Loucy (cell line): ENCODE measurements around the gene TAF6.

ENCODE experiments used
- H2AFZ ChIP-seq: fragments of 200-600 bp; sonication (generic); 2 replicates; pipeline ENCODE4 v1.6.0; 2016; ENCODE audit warnings: antibody characterized with exemption, mild to moderate bottlenecking, low read length, moderate library complexity
- H3F3A ChIP-seq: fragments of 200-600 bp; 2 replicates; pipeline ENCODE4 v1.6.0; 2016; ENCODE audit warnings: antibody characterized with exemption, low read depth, mild to moderate bottlenecking
- H3K27me3 ChIP-seq: fragments of 200-600 bp; sonication (generic); 2 replicates; pipeline ENCODE4 v1.6.1; 2014; ENCODE audit warnings: low read length, mild to moderate bottlenecking; ENCODE audit not compliant: insufficient read depth, poor library complexity, severe bottlenecking
- H3K36me3 ChIP-seq: fragments of 200-600 bp; sonication (generic); 2 replicates; pipeline ENCODE4 v1.6.1; 2016; ENCODE audit warnings: low read length; ENCODE audit not compliant: insufficient read depth
- H3K4me1 ChIP-seq: fragments of 200-600 bp; sonication (generic); 2 replicates; pipeline ENCODE4 v1.5.1; 2014; ENCODE audit warnings: low read length, mild to moderate bottlenecking; ENCODE audit not compliant: insufficient read depth, poor library complexity, severe bottlenecking
- H3K4me2 ChIP-seq: fragments of 200-600 bp; sonication (generic); 2 replicates; pipeline ENCODE4 v1.6.0; 2014; ENCODE audit warnings: antibody characterized with exemption, low read length, low read depth, mild to moderate bottlenecking; ENCODE audit not compliant: poor library complexity, severe bottlenecking
- H3K4me3 ChIP-seq: fragments of 200-600 bp; sonication (generic); 2 replicates; pipeline ENCODE4 v1.5.1; 2014; ENCODE audit warnings: low read length, mild to moderate bottlenecking, mixed read lengths; ENCODE audit not compliant: poor library complexity, severe bottlenecking
- H3K79me2 ChIP-seq: fragments of 200-600 bp; sonication (generic); 2 replicates; pipeline ENCODE4 v1.6.1; 2014; ENCODE audit warnings: low read length; ENCODE audit not compliant: insufficient read depth
- H3K9ac ChIP-seq: fragments of 200-600 bp; sonication (generic); 2 replicates; pipeline ENCODE4 v1.6.0; 2014; ENCODE audit warnings: mild to moderate bottlenecking, low read depth, low read length, moderate library complexity; ENCODE audit not compliant: poor library complexity, severe bottlenecking
- H3K9me2 ChIP-seq: fragments of 200-600 bp; sonication (generic); replicated peaks from 2 replicates; pipeline ENCODE4 v1.6.1; 2016; ENCODE audit warnings: low read depth, low read length, mixed read lengths
- H3K9me3 ChIP-seq: fragments of 200-600 bp; sonication (generic); 2 replicates; pipeline ENCODE4 v1.6.1; 2014; ENCODE audit warnings: mild to moderate bottlenecking, antibody characterized with exemption, low read length, low read depth; ENCODE audit not compliant: insufficient read depth
- H4K20me1 ChIP-seq: fragments of 200-600 bp; sonication (generic); 2 replicates; pipeline ENCODE4 v1.6.0; 2014; ENCODE audit warnings: antibody characterized with exemption, low read length, mild to moderate bottlenecking; ENCODE audit not compliant: insufficient read depth, poor library complexity, severe bottlenecking
- CTCF ChIP-seq: fragments of 200-600 bp; sonication (generic); conservative IDR thresholded peaks from 2 replicates; pipeline ENCODE4 v1.5.1; 2014; ENCODE audit warnings: mild to moderate bottlenecking, antibody characterized with exemption, low read length
- EZH2phosphoT487 ChIP-seq: fragments of 200-600 bp; IDR thresholded peaks from 2 replicates; pipeline ENCODE4 v1.6.1; 2018; ENCODE audit warnings: antibody characterized with exemption, mild to moderate bottlenecking, moderate library complexity, borderline replicate concordance

TAF6 gene

DNA sequence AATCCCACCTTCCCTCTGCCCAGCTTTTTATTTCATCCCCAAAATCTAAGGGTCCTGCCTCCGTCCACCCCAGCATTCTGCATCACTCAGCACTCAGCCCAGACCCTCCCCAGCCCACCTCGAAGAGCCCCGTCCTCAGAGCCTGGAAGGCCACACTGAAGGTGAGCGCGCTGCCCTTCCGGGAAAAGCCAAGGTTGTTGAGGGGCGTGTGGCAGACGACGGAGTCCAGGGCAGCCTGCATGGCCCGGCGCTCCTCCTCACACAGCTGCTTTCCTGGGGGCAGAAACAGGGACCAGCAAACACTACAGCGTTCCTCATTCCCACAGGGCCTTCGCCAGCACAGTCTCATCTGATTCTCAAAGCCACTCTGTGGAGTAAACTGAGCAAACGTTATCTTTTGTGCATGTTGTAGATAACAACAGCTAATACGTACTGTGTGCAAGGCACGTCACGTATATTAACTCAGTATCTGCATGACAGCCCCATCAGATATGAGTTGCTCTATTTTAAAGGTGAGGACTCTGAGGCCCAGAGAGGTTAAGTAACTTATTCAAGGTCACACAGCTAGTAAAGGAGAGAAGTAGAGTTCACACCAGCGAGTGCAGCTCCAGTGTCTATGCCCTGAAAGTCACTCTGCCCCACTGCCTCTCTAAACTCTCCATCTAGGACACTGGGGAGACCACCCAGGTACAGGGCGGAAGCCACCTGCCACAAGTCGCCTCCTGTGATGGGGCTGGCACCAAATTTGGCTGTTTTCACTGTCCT lies 36.6 kb upstream of the TAF6 start:
- H3K36me3 ChIP-seq = peaks cover 9% of the 10 kb centered on the region; the same call in 1 of the 2 replicates
- H3K4me3 ChIP-seq = no peak overlapping the region

DNA sequence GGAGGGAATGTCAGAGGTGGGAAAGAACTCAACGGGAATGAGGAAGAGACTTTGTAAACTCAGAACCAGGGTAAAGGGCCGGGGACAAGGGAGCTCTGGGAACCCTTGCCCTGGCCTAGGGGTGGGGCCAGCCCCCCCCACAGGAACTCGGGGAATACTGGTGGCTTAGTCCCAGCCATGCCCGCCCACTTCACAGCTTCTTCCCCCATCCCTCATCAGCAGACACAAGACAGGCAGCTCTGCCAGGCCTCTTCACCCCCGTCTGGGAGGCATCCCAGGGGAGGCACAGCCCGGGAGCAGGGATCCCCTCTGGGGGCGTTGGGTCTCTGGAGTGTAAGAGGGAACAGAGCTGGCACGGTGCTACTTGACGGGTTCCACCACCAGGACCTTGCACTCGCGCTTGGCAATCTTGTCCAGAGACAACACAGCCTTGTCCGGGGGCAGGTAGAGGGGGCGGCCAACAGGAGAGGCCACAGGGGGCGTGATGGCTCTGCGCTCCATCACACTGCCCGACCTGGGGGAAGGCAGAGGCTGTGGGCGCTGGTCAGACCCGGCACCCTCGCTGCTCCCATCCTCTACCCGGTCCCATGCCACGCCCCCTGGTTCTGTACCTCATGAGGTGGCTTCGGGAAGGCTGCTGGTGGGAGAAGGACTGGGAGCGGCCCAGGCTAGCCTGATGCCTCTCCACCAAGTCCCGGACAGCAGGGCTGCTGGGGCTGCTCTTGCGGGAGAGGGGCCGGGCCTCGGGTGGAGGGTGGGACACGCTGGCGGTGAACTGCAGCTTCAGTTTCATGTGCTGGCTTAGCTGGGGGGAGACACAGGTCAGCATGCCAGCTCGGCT lies 35.7 kb upstream of the TAF6 start:
- Histone ChIP-seq H3K4me2 (no peak overlapping the region), H3K9me3 (no peaks in the 10 kb centered on the region), H3K79me2 (peaks cover 44% of the 10 kb centered on the region)

More for the DNA sequence above, 36.6 kb upstream of the TAF6 start:
- no peaks in the 10 kb centered on the region for H3K9me3 ChIP-seq
- H3F3A ChIP-seq = peaks cover 3% of the 10 kb centered on the region; the same call in 1 of the 2 replicates
- no peaks in the 10 kb centered on the region for H3K9me2 ChIP-seq
- no peak overlapping the region for H3K9ac ChIP-seq
- H3K27me3 ChIP-seq = no peaks in the 10 kb centered on the region
- no peak for TF ChIP-seq EZH2phosphoT487
- TF ChIP-seq CTCF = no peak
- H3K4me1 ChIP-seq = peaks cover 25% of the 10 kb centered on the region
- H2AFZ ChIP-seq = no peak overlapping the region
- no peak overlapping the region for H3K4me2 ChIP-seq
- peaks cover 12% of the 10 kb centered on the region for H4K20me1 ChIP-seq
- peaks cover 35% of the 10 kb centered on the region for H3K79me2 ChIP-seq

More for the DNA sequence above, 35.7 kb upstream of the TAF6 start:
- H3K4me1 ChIP-seq = peaks cover 31% of the 10 kb centered on the region
- TF ChIP-seq CTCF (no peak), EZH2phosphoT487 (no peak)
- H4K20me1 ChIP-seq = peaks cover 16% of the 10 kb centered on the region
- H3K9ac ChIP-seq = no peak overlapping the region
- no peaks in the 10 kb centered on the region for H3K9me2 ChIP-seq
- peaks cover 9% of the 10 kb centered on the region; the same call in 1 of the 2 replicates for H3K36me3 ChIP-seq
- no peak overlapping the region for H2AFZ ChIP-seq
- no peak overlapping the region for H3K4me3 ChIP-seq
- no peaks in the 10 kb centered on the region for H3K27me3 ChIP-seq
- peaks cover 3% of the 10 kb centered on the region; the same call in 1 of the 2 replicates for H3F3A ChIP-seq
